Osteoblast (primary cell): ENCODE data around the gene ADGRG6. TPM values are rescaled to one million over a fixed set of nuclear protein-coding genes. Genes with fewer than 3 reads are reported as not detected.

Experiments
- DNase-seq: peaks from one replicate; pipeline ENCODE4 v3.0.0; 2011; ENCODE audit warnings: low spot score, mixed read lengths; ENCODE audit not compliant: insufficient read length; ENCODE audit errors: missing footprints
- H2AFZ ChIP-seq: 2 replicates; pipeline ENCODE4 v1.6.0; 2011; ENCODE audit warnings: mild to moderate bottlenecking, low read length
- H3K27ac ChIP-seq: 2 replicates; pipeline ENCODE4 v1.5.1; 2011; ENCODE audit warnings: mild to moderate bottlenecking, low read depth, low read length, moderate library complexity
- H3K27me3 ChIP-seq: 2 replicates; pipeline ENCODE4 v1.6.0; 2012; ENCODE audit warnings: mild to moderate bottlenecking, control low read depth, inconsistent platforms, low read length, moderate library complexity; ENCODE audit not compliant: insufficient read depth
- H3K36me3 ChIP-seq: 2 replicates; pipeline ENCODE4 v1.5.1; 2011; ENCODE audit warnings: mild to moderate bottlenecking, low read length, control low read depth, moderate library complexity; ENCODE audit not compliant: insufficient read depth
- H3K4me1 ChIP-seq: 2 replicates; pipeline ENCODE4 v1.5.1; 2011; ENCODE audit warnings: mild to moderate bottlenecking, low read length, control low read depth, moderate library complexity; ENCODE audit not compliant: insufficient read depth
- H3K4me2 ChIP-seq: 2 replicates; pipeline ENCODE4 v1.6.0; 2011; ENCODE audit warnings: mild to moderate bottlenecking, low read length; ENCODE audit not compliant: insufficient read depth
- H3K4me3 ChIP-seq: fragments of 200-600 bp; sonication (generic); 3 replicates; pipeline ENCODE4 v1.5.1; 2012; ENCODE audit warnings: mild to moderate bottlenecking, low read length, inconsistent platforms; ENCODE audit not compliant: insufficient read depth
- H3K79me2 ChIP-seq: 2 replicates; pipeline ENCODE4 v1.6.0; 2012; ENCODE audit warnings: mild to moderate bottlenecking, low read length, control low read depth, inconsistent platforms; ENCODE audit not compliant: insufficient read depth
- H3K9me3 ChIP-seq: 2 replicates; pipeline ENCODE4 v1.5.1; 2011; ENCODE audit warnings: low read depth, low read length, control low read depth
- H4K20me1 ChIP-seq: 2 replicates; pipeline ENCODE4 v1.6.0; 2012; ENCODE audit warnings: mild to moderate bottlenecking, low read length, control low read depth; ENCODE audit not compliant: insufficient read depth
- total RNA-seq: library from RNA; depleted of rRNA; stranded (reverse); fragments of >200 nt; gene quantifications from 2 replicates; pipeline ENCODE4 v1.2.3, GENCODE V29; 2012
- TF ChIP-seq, protein P1 (sequence below): IDR thresholded peaks from 2 replicates; pipeline ENCODE4 v1.5.1; 2011; ENCODE audit warnings: mild to moderate bottlenecking, low read depth, low read length, moderate library complexity; ENCODE audit errors: extremely low read depth

The ADGRG6 gene
- total RNA-seq, 1 donor, result 0.36 TPM

DNA sequence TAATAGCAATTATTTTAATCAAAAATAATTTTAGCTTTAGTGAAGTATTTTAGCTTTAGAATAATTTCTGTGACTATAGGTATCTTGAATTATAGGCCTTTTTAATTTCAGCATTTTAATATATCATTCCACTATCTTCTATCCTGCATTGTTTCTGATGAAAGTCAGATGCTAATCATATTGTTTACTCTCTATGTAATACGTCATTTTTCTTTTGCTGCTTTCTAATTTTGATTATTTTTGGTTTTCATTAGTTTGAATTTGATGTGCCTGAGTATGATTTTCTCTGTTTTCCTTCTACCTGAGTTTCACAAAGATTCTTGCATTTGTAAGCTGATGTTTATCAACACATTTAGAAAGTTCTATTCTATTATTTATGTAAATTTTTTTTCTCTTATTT, 17.4 kb upstream of the ADGRG6 start:
- no peaks in the 10 kb centered on the region for H3K27me3 ChIP-seq
- H3K4me3 ChIP-seq, result no peak overlapping the region
- no peak overlapping the region for H3K27ac ChIP-seq
- no peak overlapping the region for H3K4me2 ChIP-seq
- H3K36me3 ChIP-seq, result no peaks in the 10 kb centered on the region
- H2AFZ ChIP-seq, result no peak overlapping the region
- no peaks in the 10 kb centered on the region for H4K20me1 ChIP-seq
- no peaks in the 10 kb centered on the region for H3K4me1 ChIP-seq
- no peak for DNase-seq
- no peaks in the 10 kb centered on the region for H3K79me2 ChIP-seq
- TF ChIP-seq, protein P1, sequence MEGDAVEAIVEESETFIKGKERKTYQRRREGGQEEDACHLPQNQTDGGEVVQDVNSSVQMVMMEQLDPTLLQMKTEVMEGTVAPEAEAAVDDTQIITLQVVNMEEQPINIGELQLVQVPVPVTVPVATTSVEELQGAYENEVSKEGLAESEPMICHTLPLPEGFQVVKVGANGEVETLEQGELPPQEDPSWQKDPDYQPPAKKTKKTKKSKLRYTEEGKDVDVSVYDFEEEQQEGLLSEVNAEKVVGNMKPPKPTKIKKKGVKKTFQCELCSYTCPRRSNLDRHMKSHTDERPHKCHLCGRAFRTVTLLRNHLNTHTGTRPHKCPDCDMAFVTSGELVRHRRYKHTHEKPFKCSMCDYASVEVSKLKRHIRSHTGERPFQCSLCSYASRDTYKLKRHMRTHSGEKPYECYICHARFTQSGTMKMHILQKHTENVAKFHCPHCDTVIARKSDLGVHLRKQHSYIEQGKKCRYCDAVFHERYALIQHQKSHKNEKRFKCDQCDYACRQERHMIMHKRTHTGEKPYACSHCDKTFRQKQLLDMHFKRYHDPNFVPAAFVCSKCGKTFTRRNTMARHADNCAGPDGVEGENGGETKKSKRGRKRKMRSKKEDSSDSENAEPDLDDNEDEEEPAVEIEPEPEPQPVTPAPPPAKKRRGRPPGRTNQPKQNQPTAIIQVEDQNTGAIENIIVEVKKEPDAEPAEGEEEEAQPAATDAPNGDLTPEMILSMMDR, result no peak
- no peaks in the 10 kb centered on the region for H3K9me3 ChIP-seq

DNA sequence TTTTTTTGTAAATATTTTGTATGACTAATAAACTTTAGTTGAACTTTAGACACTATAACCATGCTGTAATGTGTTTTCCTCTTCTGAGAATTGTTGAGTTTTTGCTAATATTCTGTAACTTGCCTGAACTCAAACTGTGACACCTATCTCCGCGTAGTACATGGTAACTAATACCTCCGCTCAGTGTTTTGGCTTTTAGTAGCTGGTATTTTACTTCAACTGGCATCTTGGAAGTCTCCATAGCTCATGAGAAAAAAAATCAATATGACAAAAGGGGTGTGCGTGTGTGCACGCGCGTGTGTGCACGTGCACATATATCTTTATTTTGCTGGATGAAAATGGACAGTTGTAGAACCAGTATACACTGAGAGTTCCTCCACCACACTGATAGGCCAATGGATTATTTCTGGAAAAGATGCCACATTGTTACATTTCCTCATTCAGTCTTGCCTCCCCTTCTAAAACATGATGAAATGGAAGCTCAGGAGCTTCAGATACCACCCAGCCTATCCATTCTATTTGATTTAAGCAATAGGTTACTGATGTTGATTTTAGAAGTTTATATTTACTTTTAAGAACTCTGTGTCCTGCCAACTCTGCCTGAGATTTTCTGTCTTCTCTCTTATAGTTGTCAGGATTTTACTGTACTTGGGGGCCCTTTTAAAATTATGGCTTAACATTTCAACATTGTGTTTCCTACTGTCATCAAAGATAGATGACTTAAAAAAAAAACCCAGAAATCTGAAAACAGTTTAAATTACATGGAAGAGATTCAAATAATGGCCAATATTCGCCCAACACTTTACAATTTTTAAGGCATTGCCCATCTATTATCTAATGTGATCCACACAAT, 16.3 kb upstream of the ADGRG6 start:
- Histone ChIP-seq H3K4me1 (no peaks in the 10 kb centered on the region), H3K79me2 (no peaks in the 10 kb centered on the region), H3K27ac (no peak overlapping the region), H3K9me3 (no peaks in the 10 kb centered on the region), H3K27me3 (no peaks in the 10 kb centered on the region), H3K4me3 (no peak overlapping the region), H3K36me3 (no peaks in the 10 kb centered on the region), H4K20me1 (no peaks in the 10 kb centered on the region), H3K4me2 (no peak overlapping the region), H2AFZ (no peak overlapping the region)
- TF ChIP-seq, protein P1, result no peak
- DNase-seq, result no peak

DNA sequence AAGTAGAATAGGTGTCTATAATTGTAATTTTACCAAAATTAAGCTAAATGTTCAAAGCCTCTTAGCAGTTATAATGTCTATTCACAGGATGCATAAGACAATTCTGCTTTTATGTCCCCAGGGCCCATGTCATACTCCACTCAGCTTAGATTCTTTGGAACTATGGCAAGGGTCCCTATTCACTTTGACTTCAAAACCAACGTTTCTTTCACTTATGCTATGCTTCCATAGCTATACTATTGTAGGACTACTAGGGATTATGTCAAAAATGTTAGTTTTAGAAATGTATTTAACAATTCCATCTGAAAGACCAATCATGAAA, 15.8 kb upstream of the ADGRG6 start:
- Histone ChIP-seq H3K79me2 (no peaks in the 10 kb centered on the region), H3K4me1 (no peaks in the 10 kb centered on the region), H3K27ac (no peak overlapping the region), H4K20me1 (no peaks in the 10 kb centered on the region), H3K27me3 (no peaks in the 10 kb centered on the region), H3K9me3 (no peaks in the 10 kb centered on the region), H3K4me3 (no peak overlapping the region), H3K36me3 (no peaks in the 10 kb centered on the region), H2AFZ (no peak overlapping the region), H3K4me2 (no peak overlapping the region)
- TF ChIP-seq, protein P1, result no peak
- DNase-seq, result no peak

DNA sequence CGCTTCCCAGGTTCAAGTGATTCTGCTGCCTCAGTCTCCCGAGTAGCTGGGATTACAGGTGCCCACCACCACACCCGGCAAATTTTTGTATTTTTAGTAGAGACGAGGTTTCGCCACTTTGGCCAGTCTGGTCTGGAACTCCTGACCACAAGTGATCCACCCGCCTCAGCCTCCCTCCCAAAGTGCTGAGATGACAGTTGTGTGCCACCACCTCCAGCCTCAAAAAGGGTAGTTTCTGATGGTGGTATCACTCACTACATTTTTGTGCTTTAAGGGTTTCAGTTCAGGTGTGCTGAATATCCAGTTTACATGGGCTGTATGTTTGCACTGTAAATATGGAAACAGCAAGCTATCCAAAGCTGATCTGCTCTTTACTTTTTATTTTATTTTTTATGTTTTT, 12.1 kb upstream of the ADGRG6 start:
- H3K4me2 ChIP-seq, result no peak overlapping the region
- H2AFZ ChIP-seq, result no peak overlapping the region
- no peak overlapping the region for H3K4me3 ChIP-seq
- H3K4me1 ChIP-seq, result no peaks in the 10 kb centered on the region
- H3K79me2 ChIP-seq, result no peaks in the 10 kb centered on the region
- H3K27ac ChIP-seq, result no peak overlapping the region
- H3K9me3 ChIP-seq, result no peaks in the 10 kb centered on the region
- no peaks in the 10 kb centered on the region for H3K27me3 ChIP-seq
- no peaks in the 10 kb centered on the region for H4K20me1 ChIP-seq
- TF ChIP-seq, protein P1, result no peak
- no peak for DNase-seq
- no peaks in the 10 kb centered on the region for H3K36me3 ChIP-seq
